PC-9 (cell line): Measurements from ENCODE around the gene TJP2.

Experiments
- EZH2 ChIP-seq: fragments of 200-600 bp; sonication (generic); IDR thresholded peaks from 2 replicates; pipeline ENCODE4 v1.8.0; 2017; ENCODE audit warnings: antibody characterized with exemption, low read depth
- TF ChIP-seq, protein P1 (sequence below): fragments of 200-600 bp; sonication (generic); conservative IDR thresholded peaks from 2 replicates; pipeline ENCODE4 v1.6.1; 2017; ENCODE audit warnings: mixed run types, antibody characterized with exemption, mild to moderate bottlenecking, moderate library complexity

DNA sequence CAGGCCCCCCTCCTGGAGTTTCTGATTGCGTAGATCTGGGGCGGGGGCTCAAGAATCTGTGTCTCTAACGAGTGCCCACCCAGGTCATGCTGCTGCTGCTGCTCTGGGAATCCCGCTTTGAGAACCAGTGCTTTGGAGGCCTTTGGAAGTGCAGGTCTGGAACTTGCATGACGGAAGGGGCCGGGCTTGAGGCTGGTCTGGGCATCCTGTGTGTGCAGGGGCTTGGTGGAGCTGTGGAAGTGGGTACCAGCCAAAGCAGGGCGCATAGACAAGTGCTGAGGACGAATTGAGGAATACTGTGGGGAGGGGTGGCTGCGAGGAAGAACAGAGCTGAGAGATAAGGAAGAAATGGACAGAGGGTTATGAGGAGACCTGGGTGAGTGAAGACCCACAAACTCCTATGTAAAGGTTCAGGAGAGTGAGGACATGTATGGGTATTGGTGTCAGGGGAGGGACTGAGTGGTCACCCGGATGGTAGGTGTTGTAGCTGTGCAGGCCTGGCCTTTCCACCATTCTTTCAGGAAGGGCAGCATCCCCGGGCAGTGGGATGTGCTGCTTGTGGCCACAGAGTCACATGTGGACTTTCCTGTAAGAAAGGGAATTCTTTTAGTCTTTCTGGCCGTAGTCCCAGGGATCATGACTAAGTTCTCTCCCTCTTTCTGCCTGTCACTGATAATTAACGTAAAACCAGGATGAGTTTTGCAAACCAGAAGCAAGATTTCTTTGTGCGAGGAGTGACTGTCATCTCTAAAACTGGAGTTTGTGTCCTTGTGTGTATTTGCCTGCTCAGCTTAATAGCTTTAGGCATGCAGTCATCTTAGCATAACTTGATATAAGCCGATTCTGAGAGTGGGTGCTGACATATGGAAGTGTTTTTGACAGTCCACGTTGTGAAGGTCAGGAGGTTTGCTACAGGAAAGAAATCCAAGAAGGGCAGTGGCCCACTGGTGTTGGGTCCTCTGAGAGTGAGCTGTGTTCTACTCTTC lies 43.3 kb upstream of the TJP2 start:
- TF ChIP-seq, protein P1, sequence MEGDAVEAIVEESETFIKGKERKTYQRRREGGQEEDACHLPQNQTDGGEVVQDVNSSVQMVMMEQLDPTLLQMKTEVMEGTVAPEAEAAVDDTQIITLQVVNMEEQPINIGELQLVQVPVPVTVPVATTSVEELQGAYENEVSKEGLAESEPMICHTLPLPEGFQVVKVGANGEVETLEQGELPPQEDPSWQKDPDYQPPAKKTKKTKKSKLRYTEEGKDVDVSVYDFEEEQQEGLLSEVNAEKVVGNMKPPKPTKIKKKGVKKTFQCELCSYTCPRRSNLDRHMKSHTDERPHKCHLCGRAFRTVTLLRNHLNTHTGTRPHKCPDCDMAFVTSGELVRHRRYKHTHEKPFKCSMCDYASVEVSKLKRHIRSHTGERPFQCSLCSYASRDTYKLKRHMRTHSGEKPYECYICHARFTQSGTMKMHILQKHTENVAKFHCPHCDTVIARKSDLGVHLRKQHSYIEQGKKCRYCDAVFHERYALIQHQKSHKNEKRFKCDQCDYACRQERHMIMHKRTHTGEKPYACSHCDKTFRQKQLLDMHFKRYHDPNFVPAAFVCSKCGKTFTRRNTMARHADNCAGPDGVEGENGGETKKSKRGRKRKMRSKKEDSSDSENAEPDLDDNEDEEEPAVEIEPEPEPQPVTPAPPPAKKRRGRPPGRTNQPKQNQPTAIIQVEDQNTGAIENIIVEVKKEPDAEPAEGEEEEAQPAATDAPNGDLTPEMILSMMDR: no peak
- TF ChIP-seq EZH2: no peak
